Measurements from ENCODE around the gene ATP6V1G1.
"Not testable (repeated sequence)": the region's sequence is repeated elsewhere in the genome, so short reads cannot be mapped to it uniquely, and the experiment has no call there.

Gene ATP6V1G1, protein sequence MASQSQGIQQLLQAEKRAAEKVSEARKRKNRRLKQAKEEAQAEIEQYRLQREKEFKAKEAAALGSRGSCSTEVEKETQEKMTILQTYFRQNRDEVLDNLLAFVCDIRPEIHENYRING

DNA sequence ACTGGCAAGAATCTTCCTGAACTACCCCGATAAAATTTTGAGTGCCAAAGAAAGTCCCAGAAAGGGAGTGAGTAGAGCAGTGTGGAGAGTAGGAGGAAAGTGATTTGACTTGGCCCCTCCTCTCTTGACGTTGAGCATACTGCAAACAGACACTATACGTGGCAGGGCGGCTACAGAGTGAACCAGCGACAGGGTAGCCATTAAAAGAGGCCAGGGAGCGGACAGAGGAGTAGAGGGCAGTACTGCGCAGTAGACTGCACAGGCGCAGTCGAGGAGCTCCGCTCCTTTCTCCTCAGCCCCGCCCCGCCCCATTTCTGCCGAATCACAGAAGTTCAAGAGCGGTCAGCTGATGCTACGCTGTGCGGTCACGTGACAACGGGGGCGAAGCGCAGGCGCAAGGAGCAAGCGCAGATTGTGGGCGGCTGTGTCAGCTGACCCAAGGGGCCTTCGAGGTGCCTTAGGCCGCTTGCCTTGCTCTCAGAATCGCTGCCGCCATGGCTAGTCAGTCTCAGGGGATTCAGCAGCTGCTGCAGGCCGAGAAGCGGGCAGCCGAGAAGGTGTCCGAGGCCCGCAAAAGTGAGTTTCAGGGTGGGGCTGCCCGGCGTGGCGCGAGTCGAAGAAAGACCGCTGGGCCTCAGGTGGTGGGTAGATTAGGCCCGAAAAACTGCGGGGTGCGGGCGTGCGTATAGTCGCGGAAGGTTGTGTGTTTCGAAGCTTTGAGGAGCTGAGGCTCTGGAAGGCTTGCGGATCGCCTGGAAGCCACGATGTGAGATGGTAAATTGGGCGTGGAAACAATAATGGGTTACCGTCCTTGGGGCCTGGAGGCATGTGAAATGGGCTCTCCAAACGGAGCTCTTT is at the start of gene ATP6V1G1:
Gene ATP6V1G1 (plus strand): TSS at position 425 of the 858 bp plus-strand sequence. CDS start 70 bp downstream, at position 495.
- peak; percentile 99 for DNase-seq (ENCODE audit: low spot score)

DNA sequence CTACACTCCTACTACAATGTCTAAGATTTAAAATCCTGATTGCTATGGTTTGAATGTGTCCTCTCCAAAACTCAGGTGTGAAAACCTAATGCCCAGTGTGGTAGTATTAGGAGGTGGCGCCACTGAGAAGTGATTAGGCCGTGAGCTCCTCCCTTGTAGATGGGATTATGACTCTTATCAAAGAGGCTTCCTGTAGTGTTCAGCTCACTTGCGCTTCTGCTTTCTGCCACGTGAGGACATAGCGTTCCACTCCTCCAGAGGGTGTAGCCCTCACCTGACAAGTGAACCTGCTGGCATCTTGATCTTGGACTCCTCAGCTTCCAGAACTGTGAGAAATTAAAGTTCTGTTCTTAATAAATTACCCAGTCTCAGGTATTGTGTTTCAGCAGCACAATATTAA is 49.3 kb upstream of the ATP6V1G1 start:
- no peak for DNase-seq (ENCODE audit: low spot score)

DNA sequence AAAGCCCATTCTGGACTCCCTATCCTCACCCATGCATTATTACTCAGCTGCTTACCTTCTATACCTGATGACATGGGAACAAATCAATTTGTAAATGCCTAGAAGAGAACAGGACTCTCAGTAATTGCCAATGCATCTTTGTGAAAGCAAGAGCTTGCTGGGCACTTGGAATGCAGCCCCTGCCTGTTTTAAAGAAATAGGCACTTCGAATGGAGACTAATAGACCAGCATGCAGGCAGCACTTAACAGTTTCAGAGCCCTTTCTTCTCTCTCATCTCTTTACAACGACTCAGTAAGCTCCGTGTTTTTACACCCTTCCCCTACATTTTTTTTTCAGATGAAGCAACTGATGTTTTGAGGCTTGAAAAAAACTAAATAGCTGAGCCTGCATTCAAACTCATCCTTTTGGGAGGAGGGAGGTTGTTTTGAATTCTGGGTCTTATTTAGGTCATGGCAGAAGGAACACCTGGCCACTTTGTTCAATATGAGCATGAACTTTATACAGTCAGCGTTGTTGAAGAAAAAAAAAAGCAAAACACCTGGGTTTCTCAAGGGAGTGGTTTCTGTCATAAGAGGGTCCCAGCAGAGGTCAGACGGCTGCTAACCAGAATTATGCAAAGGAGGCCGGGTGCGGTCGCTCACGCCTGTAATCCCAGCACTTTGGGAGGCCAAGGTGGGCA is 47.7 kb upstream of the ATP6V1G1 start:
- no peak for DNase-seq (ENCODE audit: low spot score)

DNA sequence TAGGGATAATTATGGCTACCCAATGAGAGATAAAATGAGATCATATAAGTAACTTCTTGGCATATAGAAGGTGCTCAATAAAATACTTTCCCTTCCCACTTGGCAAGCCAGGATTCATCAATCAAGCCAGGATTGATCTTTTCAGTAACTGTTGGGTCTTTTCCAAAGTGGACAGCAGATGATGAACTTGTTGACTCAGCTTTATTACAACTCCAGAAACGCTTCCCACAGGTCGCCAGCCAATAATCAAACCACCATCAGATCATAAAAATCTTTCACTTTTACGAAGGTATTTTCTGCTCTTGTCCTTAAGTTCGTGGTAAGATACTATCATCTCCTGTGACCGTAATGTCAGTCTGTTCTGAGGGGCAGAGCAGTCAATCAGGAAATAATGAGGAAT is 42.5 kb upstream of the ATP6V1G1 start:
- no peak for DNase-seq (ENCODE audit: low spot score)

DNA sequence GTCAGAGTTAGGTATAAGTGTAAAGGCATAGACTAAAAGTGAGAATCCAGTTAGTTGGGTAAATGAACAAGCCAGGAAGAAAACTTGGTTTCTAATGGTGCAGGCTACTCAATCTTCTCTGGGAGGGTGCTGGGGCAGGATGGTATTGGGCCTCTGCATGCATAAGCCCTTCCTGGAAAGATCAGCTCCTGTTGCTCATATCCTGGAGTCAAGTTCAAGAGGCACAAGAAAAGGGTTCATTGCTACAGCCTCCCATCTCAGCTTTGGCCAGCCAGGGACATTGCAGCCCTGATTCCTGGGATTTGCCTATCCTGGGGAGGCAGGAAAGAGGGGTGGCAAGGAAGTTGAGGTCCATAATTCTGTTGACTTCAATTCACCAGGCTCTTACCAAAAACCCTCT is 40.7 kb upstream of the ATP6V1G1 start:
- no peak for DNase-seq (ENCODE audit: low spot score)

DNA sequence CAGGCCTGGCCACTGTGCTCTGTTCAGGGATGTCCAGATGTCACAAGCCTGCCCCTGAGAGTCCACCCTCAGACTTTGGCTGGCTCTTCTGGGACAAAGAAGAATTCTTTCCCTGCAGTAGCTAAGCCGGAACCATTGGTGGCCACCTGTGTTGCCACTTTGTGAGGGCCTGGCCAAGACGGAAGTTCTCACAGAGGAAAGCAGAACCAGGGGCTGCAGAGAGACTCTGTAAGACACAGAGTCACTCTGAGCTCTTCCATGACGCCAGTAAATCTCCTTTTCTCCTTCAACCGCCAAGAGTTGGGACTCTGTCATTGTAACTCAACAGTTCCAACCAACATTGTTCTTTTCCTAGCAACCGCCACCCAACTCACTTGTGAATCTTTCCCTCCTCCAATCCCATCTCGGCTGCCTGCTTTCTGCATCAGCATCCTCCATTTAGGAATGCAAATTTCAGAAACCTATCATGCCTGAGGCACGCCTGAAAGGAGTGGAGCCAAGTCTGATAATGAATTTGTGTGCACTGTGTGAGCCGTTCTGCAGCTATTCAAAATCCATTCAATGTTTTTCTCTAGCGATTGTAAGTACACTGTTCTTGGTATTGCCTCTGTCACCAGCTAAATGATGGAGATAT is 37.8 kb upstream of the ATP6V1G1 start:
- DNase-seq (ENCODE audit: low spot score): peak; percentile 59

DNA sequence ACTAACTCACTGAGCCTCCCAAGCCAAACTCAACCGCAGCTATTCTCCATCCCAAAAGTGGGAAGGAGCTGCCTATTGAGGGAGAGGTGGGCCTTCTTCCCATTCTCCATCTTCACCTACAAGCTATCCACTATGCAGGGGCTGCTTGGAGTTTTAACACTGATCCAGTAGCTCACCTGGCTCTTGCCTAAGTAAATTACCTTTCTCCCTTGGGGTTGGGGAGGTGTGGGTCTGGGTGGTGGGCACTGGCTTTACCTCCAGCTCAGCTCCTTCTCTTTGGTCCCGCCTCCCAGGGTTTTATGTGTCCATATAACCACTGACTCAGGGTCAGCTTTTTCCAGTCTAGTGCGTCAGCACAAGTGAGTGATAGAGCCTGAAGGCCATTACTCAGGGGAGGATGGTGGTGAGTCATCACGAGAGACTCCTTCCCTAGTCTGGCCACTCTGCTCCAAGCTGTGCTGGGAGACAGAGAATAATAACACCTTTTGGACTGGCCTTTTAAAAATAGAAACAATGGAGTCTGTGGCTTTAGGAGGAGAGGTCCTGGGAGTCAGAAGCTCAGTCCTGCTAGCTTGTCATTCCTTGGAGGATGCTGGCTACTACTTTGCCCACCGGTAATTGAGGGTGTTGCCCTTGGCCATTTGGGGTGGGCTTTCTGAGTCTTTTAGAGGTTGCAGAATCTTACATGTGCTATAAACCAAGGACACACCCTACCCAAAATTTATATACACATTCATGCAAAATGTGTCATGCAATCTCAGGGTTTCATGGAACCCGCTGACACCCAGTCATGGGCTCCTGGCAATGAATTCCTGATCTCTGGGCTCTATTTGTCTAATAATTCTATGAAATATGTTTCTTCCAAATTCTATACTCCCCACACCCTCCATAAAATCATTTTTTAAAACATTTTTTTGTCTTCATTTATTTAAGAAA is 35.6 kb upstream of the ATP6V1G1 start:
- peak; percentile 99 for DNase-seq (ENCODE audit: low spot score)

DNA sequence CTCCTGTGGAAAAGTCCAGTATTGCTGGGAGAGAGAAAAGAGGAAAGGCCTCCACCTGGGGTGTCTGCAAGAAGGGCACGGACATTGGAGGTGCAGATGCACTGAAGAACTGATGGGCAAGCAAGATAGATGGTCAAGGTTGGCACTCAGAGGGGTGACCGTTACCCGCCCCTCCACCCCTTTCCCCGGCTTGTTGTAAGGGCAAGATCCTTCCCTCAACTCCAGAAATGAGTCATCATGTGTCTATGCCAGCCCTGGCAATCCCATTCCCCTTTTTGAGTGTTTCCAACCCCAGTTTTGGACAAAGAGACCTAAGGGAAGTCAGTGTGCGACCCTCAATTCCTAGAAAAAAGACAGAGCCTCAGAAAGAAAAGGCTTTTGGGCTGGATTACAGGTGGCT is 34.9 kb upstream of the ATP6V1G1 start:
- no peak for DNase-seq (ENCODE audit: low spot score)

DNA sequence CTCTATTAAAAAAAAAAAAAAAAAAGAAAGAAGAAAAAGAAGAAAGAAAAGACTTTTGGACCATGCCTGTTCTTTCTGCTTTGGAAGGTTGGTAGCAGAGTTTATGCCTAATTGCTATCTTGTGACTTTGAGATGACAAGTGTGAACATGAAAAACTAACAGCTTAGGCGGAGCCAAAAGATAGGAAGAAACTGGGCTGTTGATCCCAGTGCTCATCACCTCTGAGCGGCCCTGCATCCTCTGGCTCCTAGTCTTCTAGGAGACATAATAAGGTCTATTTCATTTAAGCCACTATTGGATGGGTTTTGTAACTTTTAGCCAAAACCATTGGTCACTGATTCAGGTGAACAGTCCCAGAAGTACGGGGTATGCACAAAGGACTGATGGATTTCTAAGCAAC is 34.4 kb upstream of the ATP6V1G1 start:
- no peak for DNase-seq (ENCODE audit: low spot score)

DNA sequence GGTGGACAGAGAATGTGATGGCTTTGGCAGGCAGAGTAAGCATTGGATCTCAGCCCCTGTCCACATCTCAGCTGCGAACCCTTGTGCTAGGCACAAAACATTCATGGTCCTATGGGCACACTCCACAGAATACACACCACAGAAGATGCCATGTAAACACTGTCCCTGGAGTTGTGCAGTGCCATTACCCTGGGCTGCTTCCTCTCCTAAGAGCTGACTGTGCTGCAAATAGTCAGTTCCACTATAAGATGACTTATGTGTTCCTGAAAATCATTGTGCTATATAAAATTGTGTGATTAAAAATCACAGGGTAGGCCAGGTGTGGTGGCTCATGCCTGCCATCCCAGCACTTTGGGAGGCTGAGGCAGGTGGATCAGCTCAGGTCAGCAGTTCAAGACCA is 31.9 kb upstream of the ATP6V1G1 start:
- DNase-seq (ENCODE audit: low spot score): no peak

DNA sequence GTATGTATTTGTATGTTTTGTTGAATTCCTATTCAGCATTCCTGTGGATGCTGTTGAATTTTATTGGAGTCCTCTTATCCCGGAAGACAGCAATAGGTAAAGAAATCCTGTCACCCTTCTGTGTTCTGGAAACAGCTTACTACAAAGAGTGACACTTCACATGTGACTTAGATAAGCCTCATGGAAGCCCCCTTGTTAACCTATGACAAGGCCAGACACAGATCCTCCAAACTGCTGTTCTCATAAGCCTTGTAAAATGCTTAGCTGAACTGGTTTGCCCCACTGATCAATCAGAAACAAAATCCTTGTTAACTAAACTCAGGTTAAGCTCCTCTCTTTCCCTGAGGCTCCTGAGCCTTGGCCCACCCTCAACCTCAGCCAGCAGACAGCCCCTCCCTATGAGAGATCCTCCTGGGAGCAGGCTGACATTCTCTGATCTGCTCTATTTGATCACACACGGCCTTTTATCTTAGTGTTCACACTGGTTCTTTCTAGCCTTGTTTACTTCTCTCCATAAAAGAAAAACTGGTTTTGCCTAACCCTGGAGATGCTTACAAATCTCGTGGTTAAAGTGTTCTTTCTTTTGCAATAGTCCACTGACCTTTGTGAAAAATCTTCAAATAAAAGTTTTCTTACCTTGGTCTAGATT is 29.4 kb upstream of the ATP6V1G1 start:
- DNase-seq (ENCODE audit: low spot score): no peak

DNA sequence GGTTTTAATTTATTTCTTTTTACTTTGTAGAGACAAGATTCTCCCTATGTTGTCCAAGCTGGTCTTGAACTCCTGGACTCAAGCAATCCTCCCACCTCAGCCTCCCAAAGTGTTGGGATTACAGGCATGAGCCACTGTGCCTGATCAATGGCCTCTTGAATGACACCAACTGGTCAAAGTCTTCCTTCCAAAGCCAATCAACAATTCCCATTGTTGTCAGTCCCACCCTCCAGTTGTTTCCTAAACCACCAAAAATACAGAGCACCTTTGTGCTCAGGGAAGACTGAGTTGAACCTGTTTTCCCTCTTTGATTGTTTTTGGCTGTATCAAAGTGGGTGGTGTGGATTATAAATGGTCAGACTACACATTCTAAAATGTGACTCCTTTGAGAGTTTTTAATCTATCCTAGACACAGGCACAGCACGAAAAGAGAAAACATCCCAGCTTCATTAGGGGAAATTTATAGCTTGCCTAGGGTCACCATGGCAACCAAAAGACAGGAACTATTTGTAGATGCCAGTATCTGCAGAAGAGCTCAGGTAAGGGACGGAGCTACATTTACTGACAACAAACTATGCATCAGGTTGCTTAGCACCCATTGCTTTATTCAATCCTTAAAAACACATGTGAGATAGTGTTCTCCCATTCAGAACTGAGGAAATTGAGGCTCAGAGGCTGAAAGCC is 27.6 kb upstream of the ATP6V1G1 start:
- DNase-seq (ENCODE audit: low spot score): no peak

DNA sequence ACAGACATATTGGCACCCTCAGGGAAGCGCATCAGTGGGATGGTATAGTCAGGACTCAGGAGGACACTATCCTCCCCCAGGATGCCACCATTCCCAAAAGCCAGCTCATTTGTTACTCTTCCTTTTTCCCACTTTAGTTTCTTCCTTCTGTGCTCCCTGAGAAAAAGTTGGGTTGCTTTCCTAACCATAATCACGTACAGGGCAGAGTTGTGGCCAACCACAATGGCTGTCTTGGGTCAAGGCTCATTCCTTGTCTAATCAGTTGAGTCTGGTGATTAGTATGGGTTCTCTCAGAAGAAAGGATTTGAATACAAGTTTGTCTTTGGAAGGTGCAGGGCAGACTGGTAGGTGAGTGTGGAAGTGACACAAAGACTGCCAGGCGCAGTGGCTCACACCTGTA is 26.6 kb upstream of the ATP6V1G1 start:
- DNase-seq (ENCODE audit: low spot score): no peak

DNA sequence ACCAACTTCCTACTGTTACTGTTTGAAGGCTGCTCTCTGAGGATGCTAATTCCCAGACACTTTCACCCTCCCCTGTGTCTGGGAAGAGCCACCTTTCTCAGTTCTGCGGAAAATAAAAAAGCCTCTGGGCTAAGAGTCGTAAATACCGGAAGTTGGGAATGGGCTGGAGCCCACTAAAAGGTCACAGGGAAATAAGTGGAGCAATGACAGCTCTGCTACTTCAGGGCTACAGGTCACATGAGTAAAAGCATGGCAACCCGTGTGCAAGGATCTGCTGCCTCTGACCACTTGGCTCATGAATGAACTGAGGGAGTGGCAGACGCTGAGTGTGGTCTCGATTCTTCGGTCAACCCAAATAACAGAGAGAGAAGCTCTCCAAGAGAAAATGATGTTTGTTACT is 25.8 kb upstream of the ATP6V1G1 start:
- no peak for DNase-seq (ENCODE audit: low spot score)

DNA sequence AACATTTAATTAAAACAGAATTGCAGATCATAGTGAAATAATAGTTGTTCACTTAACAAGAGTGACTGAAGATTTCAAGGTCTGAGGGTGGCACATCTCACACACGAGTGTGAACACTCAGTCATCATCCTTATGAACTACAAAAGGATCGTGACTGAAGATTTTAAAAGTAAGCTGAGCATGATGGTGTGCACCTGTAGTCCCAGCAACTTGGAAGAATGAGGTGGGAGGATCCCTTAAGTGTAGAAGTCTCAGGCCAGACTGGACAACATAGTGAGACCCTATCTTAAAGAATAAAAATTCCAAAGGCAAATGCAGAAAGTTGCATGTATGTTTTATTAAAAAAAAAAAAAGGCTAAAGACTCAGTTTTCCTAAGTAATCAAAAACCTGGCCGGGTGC is 22.4 kb upstream of the ATP6V1G1 start:
- DNase-seq (ENCODE audit: low spot score): no peak

DNA sequence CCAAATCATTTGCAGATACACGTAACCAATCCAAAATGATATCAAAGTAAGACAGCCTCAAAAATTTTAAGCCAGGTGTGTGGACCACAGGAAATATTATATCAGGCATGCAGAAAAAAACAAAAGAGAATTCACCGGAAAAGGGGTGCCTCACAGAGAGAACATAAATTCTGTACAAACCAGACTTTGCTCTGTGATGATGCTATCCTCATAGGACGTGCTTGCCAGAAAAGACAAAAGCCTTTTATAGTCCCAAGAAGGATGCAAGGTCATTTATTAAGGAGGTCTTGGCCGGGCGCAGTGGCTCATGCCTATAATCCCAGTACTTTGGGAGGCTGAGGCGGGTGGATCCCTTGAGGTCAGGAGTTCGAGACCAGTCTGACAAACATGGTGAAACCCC is 16.8 kb upstream of the ATP6V1G1 start:
- no peak for DNase-seq (ENCODE audit: low spot score)

DNA sequence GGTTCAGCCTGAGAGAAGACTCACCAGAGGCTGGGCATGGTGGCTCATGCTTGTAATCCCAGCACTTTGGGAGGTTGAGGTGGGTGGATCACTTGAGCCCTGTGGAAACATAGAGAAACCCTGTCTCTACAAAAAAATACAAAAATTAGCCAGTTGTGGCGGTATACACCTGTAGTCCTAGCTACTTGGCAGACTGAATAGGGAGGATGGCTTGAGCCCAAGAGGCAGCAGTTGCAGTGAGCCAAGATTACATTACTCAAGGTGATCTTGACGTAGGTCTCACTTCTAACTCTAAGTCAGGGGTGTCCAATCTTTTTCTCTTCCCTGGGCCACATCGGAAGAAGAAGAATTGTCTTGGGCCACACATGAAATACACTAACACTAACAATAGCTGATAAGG is 16.2 kb upstream of the ATP6V1G1 start:
- no peak for DNase-seq (ENCODE audit: low spot score)

DNA sequence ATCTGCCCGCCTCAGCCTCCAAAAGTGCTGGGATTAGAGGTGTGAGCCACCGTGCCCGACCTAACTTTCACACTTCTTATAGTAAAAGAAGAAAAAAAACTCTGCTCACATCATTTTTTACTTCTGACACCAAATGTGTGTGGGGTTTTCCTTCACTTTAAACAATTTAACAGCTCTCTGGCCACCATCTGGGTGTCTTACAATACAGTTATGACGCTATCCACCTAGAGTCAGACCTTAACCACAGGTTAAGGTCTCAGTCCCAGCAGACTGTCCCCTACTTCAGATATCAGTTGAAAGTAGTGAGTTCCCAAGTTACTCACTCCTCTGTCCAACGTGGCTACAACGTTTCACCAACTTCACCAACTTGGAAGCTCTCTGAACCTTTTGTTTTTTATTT is 15.4 kb upstream of the ATP6V1G1 start:
- no peak for DNase-seq (ENCODE audit: low spot score)

DNA sequence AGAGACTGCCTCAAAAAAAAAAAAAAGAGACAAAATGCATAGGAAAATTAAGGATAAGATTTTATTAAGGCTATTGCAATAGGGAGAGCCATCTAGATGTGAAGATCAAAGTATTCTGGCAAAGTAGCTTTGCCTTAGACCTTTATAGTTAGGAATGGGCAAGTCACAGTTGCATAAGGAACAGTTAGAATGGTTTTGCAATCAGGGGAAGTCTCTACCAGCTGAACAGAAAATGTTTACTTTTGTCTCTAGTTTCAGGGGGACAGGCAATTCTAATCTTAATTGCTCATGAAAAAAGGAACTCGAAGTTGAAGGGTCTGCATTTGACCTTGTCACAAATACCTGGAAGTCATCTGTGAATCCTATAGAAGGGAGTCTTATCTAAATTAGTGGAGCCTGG is 13.1 kb upstream of the ATP6V1G1 start:
- no peak for DNase-seq (ENCODE audit: low spot score)

DNA sequence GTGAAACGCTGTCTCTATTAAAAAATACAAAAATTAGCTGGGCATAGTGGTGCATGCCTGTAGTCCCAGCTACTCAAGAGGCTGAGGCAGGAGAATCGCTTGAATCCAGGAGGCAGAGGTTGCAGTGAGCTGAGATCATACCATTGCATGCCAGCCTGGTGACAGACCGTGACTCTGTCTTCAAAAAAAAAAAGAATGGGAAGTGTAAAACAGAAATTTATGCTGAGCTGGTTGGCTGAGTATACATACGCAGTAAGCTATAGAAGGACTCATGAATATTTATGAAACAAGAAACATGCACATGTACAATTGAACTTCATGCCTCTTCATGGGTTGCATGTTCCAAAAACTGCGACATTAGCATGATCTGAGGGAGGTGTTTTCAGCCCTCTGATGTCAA is 10.8 kb upstream of the ATP6V1G1 start:
- not testable (repeated sequence) for DNase-seq (ENCODE audit: low spot score)

DNA sequence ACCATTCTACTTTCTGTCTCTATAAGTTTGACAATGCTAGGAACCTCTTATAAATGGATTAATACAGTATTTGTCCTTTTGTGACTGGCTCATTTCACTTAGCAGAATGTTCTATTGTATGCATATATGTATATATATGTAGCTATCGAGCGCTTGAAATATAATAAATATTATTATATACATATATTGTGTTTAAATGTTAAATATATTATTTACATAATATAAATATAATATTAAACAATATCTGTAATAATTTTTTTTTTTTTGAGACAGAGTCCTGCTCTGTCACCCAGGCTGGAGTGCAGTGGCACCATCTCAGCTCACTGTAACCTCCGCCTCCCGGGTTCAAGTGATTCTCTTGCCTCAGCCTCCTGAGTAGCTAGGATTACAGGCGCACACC is 9.4 kb upstream of the ATP6V1G1 start:
- not testable (repeated sequence) for DNase-seq (ENCODE audit: low spot score)

Measured in AG08395 (cell line).